NT2/D1 (cell line): ENCODE measurements around the gene CAMTA1.

Experiments used
- SUZ12 ChIP-seq: IDR thresholded peaks from 2 replicates; pipeline ENCODE4 v1.6.1; 2011; ENCODE audit not compliant: insufficient read length, insufficient read depth; ENCODE audit errors: extremely low read depth
- ZNF274 ChIP-seq: IDR thresholded peaks from 2 replicates; pipeline ENCODE4 v1.6.1; 2011; ENCODE audit warnings: mild to moderate bottlenecking, low read depth, low read length

DNA sequence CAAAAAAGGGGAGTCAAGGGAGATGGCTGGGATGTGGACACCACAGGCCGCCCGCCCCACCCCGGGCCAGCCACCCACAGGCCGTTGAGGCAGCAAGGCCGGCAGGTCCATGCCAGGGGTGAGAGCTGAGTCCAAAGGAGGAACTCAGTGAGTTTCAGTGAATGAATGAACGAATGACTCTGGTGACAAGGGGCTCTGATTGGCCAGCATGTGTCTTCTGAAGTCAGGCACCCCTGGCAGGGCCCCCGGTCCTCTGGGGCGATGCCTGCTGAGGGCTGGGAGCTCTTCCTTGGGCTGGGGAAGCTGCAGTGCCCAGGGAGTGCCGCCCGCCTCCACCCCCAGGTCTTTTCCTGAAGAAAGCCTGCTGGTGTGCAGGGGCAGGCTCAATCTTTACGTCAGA, 749.8 kb downstream of the CAMTA1 start:
- no peak for TF ChIP-seq ZNF274
- TF ChIP-seq SUZ12: no peak
